Fibroblast of lung (primary cell): ENCODE measurements around the gene RIMS1. TPM values are rescaled to one million over a fixed set of nuclear protein-coding genes. Genes with fewer than 3 reads are reported as not detected.

Experiments
- DNase-seq, 2 donors: peaks; one replicate each; pipeline versions ENCODE4 v3.0.0 to v3.0.0-alpha.2; 2010; ENCODE audit warnings: low read depth in 2 of 2
- H2AFZ ChIP-seq: 2 replicates; pipeline ENCODE4 v1.5.1; 2012; ENCODE audit warnings: low read length, control low read depth, inconsistent platforms
- H3K27ac ChIP-seq: 2 replicates; pipeline ENCODE4 v1.5.1; 2011; ENCODE audit warnings: low read length, control low read depth; ENCODE audit not compliant: insufficient read depth
- H3K27me3 ChIP-seq: 2 replicates; pipeline ENCODE4 v1.5.1; 2011; ENCODE audit warnings: mild to moderate bottlenecking, low read length; ENCODE audit not compliant: control insufficient read depth, insufficient read depth
- H3K36me3 ChIP-seq: 2 replicates; pipeline ENCODE4 v1.5.1; 2011; ENCODE audit warnings: low read length; ENCODE audit not compliant: control insufficient read depth, insufficient read depth
- H3K4me1 ChIP-seq: 2 replicates; pipeline ENCODE4 v1.5.1; 2011; ENCODE audit warnings: low read length; ENCODE audit not compliant: control insufficient read depth, insufficient read depth; ENCODE audit errors: extremely low read depth
- H3K4me2 ChIP-seq: 2 replicates; pipeline ENCODE4 v1.5.1; 2011; ENCODE audit warnings: low read length, control low read depth; ENCODE audit not compliant: insufficient read depth; ENCODE audit errors: extremely low read depth
- H3K4me3 ChIP-seq, 4 experiments: fragments of 200-600 bp in 1 of 4; sonication (generic) in 1 of 4; replicated peaks in 1 of 4; 2 replicates each; pipeline ENCODE4 v1.5.1; 2011 to 2016; ENCODE audit warnings: low read length in 4 of 4, low read depth in 3 of 4, mild to moderate bottlenecking in 3 of 4, control low read depth in 2 of 4, inconsistent platforms in 1 of 4, mixed read lengths in 1 of 4; ENCODE audit not compliant: insufficient read depth in 1 of 4; ENCODE audit errors: control extremely low read depth in 1 of 4
- H3K79me2 ChIP-seq: 2 replicates; pipeline ENCODE4 v1.5.1; 2012; ENCODE audit warnings: mild to moderate bottlenecking, low read length, inconsistent platforms; ENCODE audit not compliant: control insufficient read depth, insufficient read depth
- H3K9ac ChIP-seq: 2 replicates; pipeline ENCODE4 v1.5.1; 2011; ENCODE audit warnings: mild to moderate bottlenecking, low read length, control low read depth; ENCODE audit not compliant: insufficient read depth
- H3K9me3 ChIP-seq: 2 replicates; pipeline ENCODE4 v1.5.1; 2012; ENCODE audit warnings: low read depth, low read length; ENCODE audit not compliant: control insufficient read depth, insufficient read depth
- H4K20me1 ChIP-seq: 2 replicates; pipeline ENCODE4 v1.5.1; 2011; ENCODE audit warnings: low read length; ENCODE audit not compliant: control insufficient read depth, insufficient read depth; ENCODE audit errors: extremely low read depth
- EZH2 ChIP-seq: IDR thresholded peaks from 2 replicates; pipeline ENCODE4 v1.5.1; 2012; ENCODE audit warnings: low read length, control low read depth, mild to moderate bottlenecking; ENCODE audit errors: missing control alignments
- polyA plus RNA-seq, 2 donors: library from polyadenylated mRNA; depleted of rRNA in 1 of 2; stranded (reverse) in 1 of 2; unstranded in 1 of 2; fragments of >200 nt; gene quantifications; 2 replicates each; pipeline ENCODE4 v1.2.1, GENCODE V29; 2011 to 2012; ENCODE audit warnings: missing spikeins in 1 of 2
- total RNA-seq: library from RNA; depleted of rRNA; stranded (reverse); fragments of >200 nt; gene quantifications from 2 replicates; pipeline ENCODE4 v1.2.1, GENCODE V29; 2014
- TF ChIP-seq, protein P1 (sequence below), 2 donors: IDR thresholded peaks in 1 of 2; conservative IDR thresholded peaks in 1 of 2; 1 replicate in 1 of 2; 2 replicates in 1 of 2; pipeline ENCODE4 v1.5.1; 2011 to 2012; ENCODE audit warnings: low read length in 2 of 2, control low read depth in 1 of 2, inconsistent platforms in 1 of 2, low read depth in 1 of 2, mild to moderate bottlenecking in 1 of 2

The RIMS1 gene
- total and polyA plus RNA-seq, 2 donors (not counting 1 experiment from before 2014, with no cell fraction given): 1.1 to 2.3 TPM

DNA sequence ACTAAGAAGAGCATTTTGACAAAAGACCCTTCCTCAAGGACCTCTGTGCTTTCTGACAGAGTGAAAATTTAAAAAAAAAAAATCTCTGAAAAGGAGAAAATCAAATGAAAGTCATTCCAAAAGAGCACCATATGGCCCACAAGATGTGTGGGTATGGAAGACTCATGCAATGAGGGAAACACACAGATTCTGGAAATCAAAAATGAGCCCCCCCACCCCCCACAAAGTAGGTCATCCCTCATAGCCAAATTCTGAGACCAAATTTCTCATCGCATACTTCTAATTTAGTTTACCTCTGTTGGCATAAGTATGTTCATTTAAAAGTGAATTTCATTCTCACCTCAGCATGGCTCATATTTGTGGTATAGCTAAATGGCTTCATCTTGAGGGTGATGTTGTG is 554.3 kb downstream of the RIMS1 start:
- Histone ChIP-seq H3K4me3 (no peak overlapping the region), H3K4me1 (no peaks in the 10 kb centered on the region), H3K9ac (no peak overlapping the region), H3K4me2 (no peak overlapping the region), H3K27ac (no peak overlapping the region), H3K9me3 (no peaks in the 10 kb centered on the region), H4K20me1 (no peaks in the 10 kb centered on the region), H3K79me2 (no peaks in the 10 kb centered on the region), H2AFZ (no peak overlapping the region), H3K36me3 (no peaks in the 10 kb centered on the region), H3K27me3 (no peaks in the 10 kb centered on the region)
- DNase-seq: no peak
- no peak for TF ChIP-seq EZH2
- TF ChIP-seq, protein P1, sequence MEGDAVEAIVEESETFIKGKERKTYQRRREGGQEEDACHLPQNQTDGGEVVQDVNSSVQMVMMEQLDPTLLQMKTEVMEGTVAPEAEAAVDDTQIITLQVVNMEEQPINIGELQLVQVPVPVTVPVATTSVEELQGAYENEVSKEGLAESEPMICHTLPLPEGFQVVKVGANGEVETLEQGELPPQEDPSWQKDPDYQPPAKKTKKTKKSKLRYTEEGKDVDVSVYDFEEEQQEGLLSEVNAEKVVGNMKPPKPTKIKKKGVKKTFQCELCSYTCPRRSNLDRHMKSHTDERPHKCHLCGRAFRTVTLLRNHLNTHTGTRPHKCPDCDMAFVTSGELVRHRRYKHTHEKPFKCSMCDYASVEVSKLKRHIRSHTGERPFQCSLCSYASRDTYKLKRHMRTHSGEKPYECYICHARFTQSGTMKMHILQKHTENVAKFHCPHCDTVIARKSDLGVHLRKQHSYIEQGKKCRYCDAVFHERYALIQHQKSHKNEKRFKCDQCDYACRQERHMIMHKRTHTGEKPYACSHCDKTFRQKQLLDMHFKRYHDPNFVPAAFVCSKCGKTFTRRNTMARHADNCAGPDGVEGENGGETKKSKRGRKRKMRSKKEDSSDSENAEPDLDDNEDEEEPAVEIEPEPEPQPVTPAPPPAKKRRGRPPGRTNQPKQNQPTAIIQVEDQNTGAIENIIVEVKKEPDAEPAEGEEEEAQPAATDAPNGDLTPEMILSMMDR (conservative IDR thresholded peaks at IDR 0.05 in 1 of 2, IDR thresholded peaks at IDR 0.05 in 1 of 2; ENCODE audit: low read depth in 1 of 2, low read length in 2 of 2): no peak

DNA sequence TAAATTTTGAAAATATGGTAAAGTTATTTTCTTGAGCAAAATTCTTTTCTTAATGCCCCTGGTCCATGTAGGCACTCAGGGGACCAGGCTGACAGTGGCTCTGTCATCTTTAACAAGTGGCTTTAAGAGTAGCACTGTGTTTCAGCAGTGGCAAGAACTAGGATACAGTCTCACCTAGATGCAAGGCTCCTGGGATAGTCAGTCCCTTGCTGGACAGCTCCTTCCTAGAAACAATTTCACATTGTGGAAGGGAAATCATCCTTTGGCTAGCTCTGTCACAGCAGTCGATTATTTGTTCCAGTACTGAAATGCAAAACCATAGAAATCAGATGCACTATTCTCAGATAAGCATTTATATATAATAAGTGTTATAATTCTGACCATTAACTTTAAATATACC is 560.1 kb downstream of the RIMS1 start:
- H3K4me1 ChIP-seq: no peaks in the 10 kb centered on the region
- TF ChIP-seq, protein P1 (conservative IDR thresholded peaks at IDR 0.05 in 1 of 2, IDR thresholded peaks at IDR 0.05 in 1 of 2; ENCODE audit: low read depth in 1 of 2, low read length in 2 of 2): no peak
- no peak for TF ChIP-seq EZH2
- H3K79me2 ChIP-seq: no peaks in the 10 kb centered on the region
- DNase-seq: peak; percentile 3 to 16
- no peak overlapping the region for H3K27ac ChIP-seq
- no peaks in the 10 kb centered on the region for H4K20me1 ChIP-seq
- no peaks in the 10 kb centered on the region for H3K27me3 ChIP-seq
- no peak overlapping the region for H3K4me3 ChIP-seq
- no peaks in the 10 kb centered on the region for H3K36me3 ChIP-seq
- H2AFZ ChIP-seq: no peak overlapping the region
- no peak overlapping the region for H3K9ac ChIP-seq
- no peaks in the 10 kb centered on the region for H3K9me3 ChIP-seq
- H3K4me2 ChIP-seq: no peak overlapping the region
